DOHH2 (cell line): Measurements from ENCODE around the gene KAT2A.

Source experiments
- CTCF ChIP-seq: fragments of 200-600 bp; sonication (generic); IDR thresholded peaks from one replicate; pipeline ENCODE4 v1.5.1; 2014; ENCODE audit warnings: antibody characterized with exemption, mild to moderate bottlenecking, low read depth, low read length; ENCODE audit not compliant: poor library complexity, severe bottlenecking
- EZH2phosphoT487 ChIP-seq: fragments of 200-600 bp; sonication (generic); IDR thresholded peaks from 2 replicates; pipeline ENCODE4 v1.6.1; 2017; ENCODE audit warnings: borderline replicate concordance, mild to moderate bottlenecking, antibody characterized with exemption, low read length, moderate library complexity, mixed read lengths

- TF ChIP-seq CTCF (no peak), EZH2phosphoT487 (no peak)
These were observed 52.2 kb downstream of the KAT2A start for GRCh38 chr17:42068979-42069378.
